Keratinocyte (primary cell): ENCODE measurements around the gene CXXC5. TPM values are rescaled to one million over a fixed set of nuclear protein-coding genes. Genes with fewer than 3 reads are reported as not detected.

ENCODE experiments used
- DNase-seq: peaks from one replicate; pipeline ENCODE4 v3.0.0-alpha.2; 2011; ENCODE audit warnings: low read depth, missing footprints, low spot score
- FAIRE-seq: peaks from 2 replicates; lab custom pipeline; 2011; peaks lifted over from hg19 to GRCh38; lab: Jason Lieb, UNC
- H2AFZ ChIP-seq: 2 replicates; pipeline ENCODE4 v1.6.0; 2012; ENCODE audit warnings: low read length, control low read depth, inconsistent platforms; ENCODE audit not compliant: control insufficient read depth
- H3K27ac ChIP-seq: 2 replicates; pipeline ENCODE4 v1.5.1; 2011; ENCODE audit warnings: low read length; ENCODE audit not compliant: control insufficient read depth, insufficient read depth
- H3K27me3 ChIP-seq: 3 replicates; pipeline ENCODE4 v1.6.0; 2011; ENCODE audit warnings: low read length; ENCODE audit not compliant: control insufficient read depth, insufficient read depth; ENCODE audit errors: extremely low read depth
- H3K36me3 ChIP-seq, 2 experiments: 2 replicates in 1 of 2; 3 replicates in 1 of 2; pipeline ENCODE4 v1.5.1; 2011; ENCODE audit warnings: low read length in 2 of 2, mild to moderate bottlenecking in 1 of 2; ENCODE audit not compliant: control insufficient read depth in 2 of 2, insufficient read depth in 2 of 2; ENCODE audit errors: extremely low read depth in 1 of 2
- H3K4me1 ChIP-seq: 3 replicates; pipeline ENCODE4 v1.5.1; 2011; ENCODE audit warnings: low read length; ENCODE audit not compliant: control insufficient read depth, insufficient read depth; ENCODE audit errors: extremely low read depth
- H3K4me2 ChIP-seq: 3 replicates; pipeline ENCODE4 v1.6.0; 2011; ENCODE audit warnings: low read depth, low read length; ENCODE audit not compliant: control insufficient read depth, insufficient read depth; ENCODE audit errors: extremely low read depth
- H3K4me3 ChIP-seq, 3 experiments: fragments of 200-600 bp in 1 of 3; sonication (generic) in 1 of 3; 2 replicates in 2 of 3; 3 replicates in 1 of 3; pipeline ENCODE4 v1.5.1; 2011 to 2016; ENCODE audit warnings: low read length in 3 of 3, mild to moderate bottlenecking in 3 of 3, control low read depth in 2 of 3, inconsistent platforms in 1 of 3, low read depth in 1 of 3, mixed read lengths in 1 of 3, mixed run types in 1 of 3, moderate library complexity in 1 of 3; ENCODE audit not compliant: control insufficient read depth in 2 of 3, insufficient read depth in 2 of 3; ENCODE audit errors: extremely low read depth in 1 of 3
- H3K79me2 ChIP-seq: 2 replicates; pipeline ENCODE4 v1.6.0; 2012; ENCODE audit warnings: low read length; ENCODE audit not compliant: control insufficient read depth, insufficient read depth
- H3K9ac ChIP-seq: 3 replicates; pipeline ENCODE4 v1.6.0; 2011; ENCODE audit warnings: low read length; ENCODE audit not compliant: control insufficient read depth, insufficient read depth; ENCODE audit errors: extremely low read depth
- H3K9me1 ChIP-seq: 3 replicates; pipeline ENCODE4 v1.6.0; 2011; ENCODE audit warnings: low read length; ENCODE audit not compliant: control insufficient read depth, insufficient read depth; ENCODE audit errors: extremely low read depth
- H3K9me3 ChIP-seq: 2 replicates; pipeline ENCODE4 v1.5.1; 2012; ENCODE audit warnings: low read depth, low read length; ENCODE audit not compliant: control insufficient read depth
- H4K20me1 ChIP-seq: 3 replicates; pipeline ENCODE4 v1.6.0; 2011; ENCODE audit warnings: low read length; ENCODE audit not compliant: control insufficient read depth, insufficient read depth; ENCODE audit errors: extremely low read depth
- CTCF ChIP-seq, 3 experiments: IDR thresholded peaks in 1 of 3; conservative IDR thresholded peaks in 1 of 3; optimal IDR thresholded peaks in 1 of 3; 2 replicates in 2 of 3; 3 replicates in 1 of 3; pipeline versions ENCODE3 to v1.5.1; 2011; ENCODE audit warnings: low read length in 3 of 3, mild to moderate bottlenecking in 3 of 3, moderate library complexity in 2 of 3, control low read depth in 1 of 3, inconsistent platforms in 1 of 3; ENCODE audit not compliant: insufficient read depth in 2 of 3; ENCODE audit errors: extremely low read depth in 1 of 3
- EZH2 ChIP-seq: IDR thresholded peaks from one replicate; pipeline ENCODE4 v1.6.1; 2012; ENCODE audit warnings: inconsistent platforms, mild to moderate bottlenecking, low read length, moderate library complexity
- dilution Hi-C: fragments of 300-500 bp; cut with MboI; formaldehyde crosslinking; loops from one replicate; pipeline ENCODE4 v1.7.0; 2020; ENCODE audit warnings: low sequenced_read_pairs; ENCODE audit not compliant: extremely low pct_ligation_motif_present
- polyA plus RNA-seq, 5 experiments: library from polyadenylated mRNA; depleted of rRNA in 3 of 5; stranded (reverse) in 3 of 5; stranded (forward) in 1 of 5; unstranded in 1 of 5; fragments of >200 nt; gene quantifications; 1 replicate in 1 of 5; 2 replicates in 3 of 5; 3 replicates in 1 of 5; pipeline versions ENCODE4 v1.2.1 to v1.2.3, GENCODE V29; 2011 to 2012; ENCODE audit warnings: missing spikeins in 2 of 5, low read depth in 1 of 5, low replicate concordance in 1 of 5

The CXXC5 gene
- polyA plus RNA-seq, 1 donor (not counting 4 experiments of a cell fraction or from before 2014, with no cell fraction given), result 1.0 TPM

GRCh38 chr5:139667001-139667729 lies 19.0 kb downstream of the CXXC5 start:
- FAIRE-seq (no peak), DNase-seq (no peak)
- Histone ChIP-seq H3K4me1 (peaks cover 18% of the 10 kb centered on the region), H3K9ac (peak overlapping the region; percentile 85), H3K9me3 (no peaks in the 10 kb centered on the region), H2AFZ (no peak overlapping the region), H4K20me1 (no peaks in the 10 kb centered on the region), H3K36me3 (no peaks in the 10 kb centered on the region), H3K4me3 (no peak overlapping the region), H3K27ac (no peak overlapping the region), H3K9me1 (no peaks in the 10 kb centered on the region), H3K4me2 (peak overlapping the region; percentile 88), H3K79me2 (no peaks in the 10 kb centered on the region), H3K27me3 (no peaks in the 10 kb centered on the region)
- TF ChIP-seq EZH2, result no peak
- TF ChIP-seq CTCF (optimal IDR thresholded peaks at IDR 0.05 in 1 of 3, IDR thresholded peaks at IDR 0.05 in 1 of 3, conservative IDR thresholded peaks at IDR 0.05 in 1 of 3; ENCODE audit: extremely low read depth in 1 of 3, insufficient read depth in 2 of 3, low read length in 3 of 3), result no peak
- dilution Hi-C loops, result no loop called here

- H4K20me1 ChIP-seq, result no peaks in the 10 kb centered on the region
- H3K4me2 ChIP-seq, result peak overlapping the region; percentile 88
- H3K9me3 ChIP-seq, result no peaks in the 10 kb centered on the region
- H3K27me3 ChIP-seq, result no peaks in the 10 kb centered on the region
- H3K79me2 ChIP-seq, result no peaks in the 10 kb centered on the region
- DNase-seq (no peak), FAIRE-seq (no peak)
- no peaks in the 10 kb centered on the region for H3K9me1 ChIP-seq
- H3K4me1 ChIP-seq, result peaks cover 18% of the 10 kb centered on the region
- TF ChIP-seq CTCF (optimal IDR thresholded peaks at IDR 0.05 in 1 of 3, IDR thresholded peaks at IDR 0.05 in 1 of 3, conservative IDR thresholded peaks at IDR 0.05 in 1 of 3; ENCODE audit: extremely low read depth in 1 of 3, insufficient read depth in 2 of 3, low read length in 3 of 3), result no peak
- H3K4me3 ChIP-seq, result peak overlapping the region in 2 of 3 experiments; percentile 62
- peak overlapping the region; percentile 73 for H3K27ac ChIP-seq
- H2AFZ ChIP-seq, result peak overlapping the region; percentile 95
- H3K9ac ChIP-seq, result peak overlapping the region; percentile 85
- dilution Hi-C loops, result no loop called here
- H3K36me3 ChIP-seq, result no peaks in the 10 kb centered on the region
Observed at GRCh38 chr5:139667730-139668063, 19.5 kb downstream of the CXXC5 start.
